Measurements from ENCODE around the gene NT5C3A.
A peak's percentile ranks its signal among the peaks of the same experiment; 100 is the strongest.
"Not testable (repeated sequence)": the region's sequence is repeated elsewhere in the genome, so short reads cannot be mapped to it uniquely, and the experiment has no call there.

NT5C3A gene

DNA sequence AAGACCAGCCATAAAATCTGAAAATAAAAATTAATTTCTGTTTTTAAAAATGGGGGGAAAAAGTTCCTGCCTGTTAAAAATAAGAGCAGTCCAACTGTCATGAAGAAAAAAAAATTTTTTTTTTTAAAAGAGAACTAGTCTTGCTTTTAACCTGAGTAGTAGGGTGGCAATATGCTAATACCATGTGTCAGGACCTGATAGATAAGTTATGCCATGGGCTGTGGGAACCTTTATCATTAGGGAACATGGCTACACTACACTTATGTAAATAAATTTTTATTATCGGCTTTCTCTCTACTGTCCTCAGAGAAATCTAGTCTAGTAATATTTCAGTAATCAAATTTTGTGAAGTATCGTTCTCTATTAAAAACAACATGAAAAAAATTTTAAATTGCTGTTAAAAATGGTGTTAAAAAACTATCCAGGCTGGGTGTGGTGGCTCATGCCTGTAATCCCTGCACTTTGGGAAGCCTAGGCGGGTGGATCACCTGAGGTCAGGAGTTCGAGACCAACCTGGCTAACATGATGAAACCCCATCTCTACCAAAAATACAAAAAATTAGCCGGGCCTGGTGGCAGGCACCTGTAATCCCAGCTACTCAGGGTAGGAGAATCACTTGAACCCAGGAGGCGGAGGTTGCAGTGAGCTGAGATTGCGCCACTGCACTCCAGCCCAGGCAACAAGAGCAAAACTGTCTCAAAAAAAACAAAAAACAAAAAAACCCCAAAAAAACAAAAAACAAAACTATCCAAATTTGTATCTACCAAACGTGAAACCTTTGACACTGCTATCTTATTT is 20.7 kb downstream of the NT5C3A start:
- DNase-seq (ENCODE audit: low read depth in 2 of 2), result no peak

DNA sequence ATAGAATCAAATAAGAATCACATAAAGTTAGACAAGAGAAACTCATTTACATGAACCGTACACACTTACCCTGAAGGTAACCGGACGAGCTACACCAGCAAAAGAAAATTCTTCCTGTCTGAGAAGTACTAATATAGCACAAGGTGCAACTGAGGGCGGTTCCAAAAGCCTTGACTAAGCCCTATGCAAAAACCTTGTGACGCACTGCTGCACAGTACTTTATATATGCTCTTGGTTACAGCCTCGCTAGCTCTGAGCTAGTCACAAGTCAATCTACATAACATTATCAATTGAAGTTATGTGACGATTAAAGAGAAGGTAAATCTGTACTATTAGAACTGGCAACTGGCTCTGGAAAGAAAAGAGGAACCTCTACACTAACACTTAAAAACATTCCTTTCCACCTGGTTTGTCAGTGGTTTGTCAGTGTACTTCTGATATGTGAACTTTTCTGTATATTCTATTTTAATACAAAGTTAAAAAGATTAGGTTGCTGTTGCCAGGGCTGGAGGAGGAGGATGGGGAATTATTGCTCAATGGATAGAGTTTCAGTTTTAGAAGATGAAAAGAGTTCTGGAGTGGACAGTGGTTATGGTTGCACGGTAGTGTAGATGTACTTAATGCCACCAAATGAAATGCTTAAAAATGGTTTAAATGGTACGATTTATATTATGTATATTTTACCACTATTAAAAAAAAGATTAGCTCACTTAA is 21.6 kb downstream of the NT5C3A start:
- DNase-seq (ENCODE audit: low read depth in 2 of 2), result peak in 1 of 2 donors; percentile 55

DNA sequence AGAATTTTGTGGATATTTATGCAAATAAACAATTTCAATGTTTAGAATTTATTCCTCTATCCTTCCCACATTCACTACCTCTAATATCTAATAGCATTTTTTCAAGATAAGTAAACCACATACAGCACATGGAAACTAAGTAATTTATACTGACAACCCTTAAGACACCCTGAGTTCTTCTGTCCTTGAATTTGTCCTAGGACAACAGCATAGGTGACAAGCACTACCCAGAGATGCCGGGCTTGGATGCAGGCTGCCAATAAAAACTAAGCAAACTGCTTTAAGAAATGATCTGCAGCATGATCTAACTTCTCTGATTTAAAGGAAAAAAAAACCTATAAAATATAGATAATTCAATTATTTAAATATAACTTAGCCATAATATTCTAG is 22.7 kb downstream of the NT5C3A start:
- no peak for DNase-seq (ENCODE audit: low read depth in 2 of 2)

DNA sequence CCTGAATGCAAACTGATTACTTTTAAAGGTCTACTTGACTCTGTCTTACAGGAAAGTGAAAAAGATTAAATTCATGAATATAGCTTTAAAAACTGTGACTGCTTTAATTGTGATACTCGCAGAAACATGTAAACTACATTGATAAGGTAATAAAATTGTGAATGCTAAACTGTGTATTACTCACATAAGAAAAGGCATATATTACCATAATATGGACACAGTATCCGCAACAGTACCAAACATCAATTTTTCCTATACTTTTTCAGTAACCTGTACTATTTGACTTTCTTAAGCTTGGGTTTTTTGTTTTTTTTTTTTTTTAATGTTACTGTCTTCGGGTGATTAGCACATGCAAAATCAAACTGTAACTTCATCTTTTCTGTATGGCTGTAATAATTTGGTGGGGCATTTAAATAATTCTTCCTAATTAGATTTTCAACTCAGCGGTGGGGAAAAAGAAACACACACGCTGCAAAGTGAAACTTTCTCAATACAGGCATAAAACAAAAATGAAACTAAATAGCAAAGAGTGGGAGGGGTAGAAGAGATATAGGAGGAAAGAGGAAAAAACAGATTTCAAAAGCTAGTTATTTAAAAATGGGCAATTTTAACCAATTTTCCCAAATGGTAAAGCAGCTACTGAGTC is 23.2 kb downstream of the NT5C3A start:
- no peak for DNase-seq (ENCODE audit: low read depth in 2 of 2)

DNA sequence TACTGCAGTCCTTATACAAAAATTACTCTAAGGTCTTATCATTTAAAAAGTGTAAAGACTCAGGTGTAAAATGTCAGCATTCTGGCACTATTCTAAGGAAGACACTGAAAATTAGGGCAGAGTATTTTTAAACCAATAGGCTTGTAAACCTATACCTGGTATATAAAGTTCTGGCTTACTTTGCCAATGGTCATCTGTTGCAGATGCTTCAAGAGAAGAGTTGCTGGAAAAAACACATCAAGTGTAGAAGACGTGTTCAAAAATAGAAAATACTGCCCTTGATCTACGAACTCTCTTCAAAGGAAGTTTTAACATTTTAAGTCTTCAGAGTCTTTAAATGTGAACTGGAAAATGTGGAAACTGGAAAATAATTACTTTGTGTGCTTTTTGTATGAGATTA is 23.9 kb downstream of the NT5C3A start:
- no peak for DNase-seq (ENCODE audit: low read depth in 2 of 2)

DNA sequence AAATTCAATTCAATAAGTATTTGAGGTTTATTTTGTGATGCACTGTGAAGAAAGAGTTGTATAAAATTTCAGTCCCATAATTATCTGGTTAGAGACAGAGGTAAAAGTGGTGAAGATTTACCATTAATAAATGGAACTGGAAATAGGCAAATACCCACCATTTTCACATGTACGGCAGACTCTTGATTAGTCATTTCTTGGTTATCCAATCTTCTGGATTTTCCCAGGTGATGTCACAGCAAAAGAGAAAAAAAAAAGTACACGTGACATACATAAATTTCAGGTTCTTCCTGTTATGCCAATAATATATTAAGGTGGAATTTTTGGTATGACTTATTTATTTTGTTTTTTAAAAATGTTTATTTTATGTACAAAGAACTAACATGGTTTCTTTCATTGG is 26.8 kb downstream of the NT5C3A start:
- DNase-seq (ENCODE audit: low read depth in 2 of 2), result no peak

DNA sequence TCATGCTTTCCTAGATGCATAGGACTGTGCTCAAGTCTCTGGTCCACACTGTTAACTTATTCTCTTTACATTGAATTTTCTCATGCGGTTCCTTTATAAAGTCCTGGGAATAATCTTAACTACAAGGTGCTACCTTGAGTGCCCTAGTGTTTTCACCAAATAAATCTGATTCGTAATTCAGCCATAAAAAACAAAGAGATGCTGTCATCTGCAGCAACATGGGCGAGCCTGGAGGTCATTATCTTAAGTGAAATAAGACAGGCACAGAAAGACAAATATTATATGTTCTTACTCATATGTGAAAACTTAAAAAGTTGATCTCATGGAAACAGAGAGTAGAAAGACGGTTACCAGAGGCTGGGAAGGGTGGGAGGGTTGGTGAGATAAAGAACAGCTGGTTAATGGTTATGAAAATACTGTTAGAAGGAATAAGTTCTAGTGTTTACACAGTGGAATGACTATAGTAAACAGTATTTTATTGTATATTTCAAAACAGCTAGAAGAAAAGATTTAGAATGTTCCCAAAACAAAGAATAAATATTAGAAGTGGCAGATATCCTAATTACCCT is 38.3 kb downstream of the NT5C3A start:
- DNase-seq (ENCODE audit: low read depth in 2 of 2), result no peak

DNA sequence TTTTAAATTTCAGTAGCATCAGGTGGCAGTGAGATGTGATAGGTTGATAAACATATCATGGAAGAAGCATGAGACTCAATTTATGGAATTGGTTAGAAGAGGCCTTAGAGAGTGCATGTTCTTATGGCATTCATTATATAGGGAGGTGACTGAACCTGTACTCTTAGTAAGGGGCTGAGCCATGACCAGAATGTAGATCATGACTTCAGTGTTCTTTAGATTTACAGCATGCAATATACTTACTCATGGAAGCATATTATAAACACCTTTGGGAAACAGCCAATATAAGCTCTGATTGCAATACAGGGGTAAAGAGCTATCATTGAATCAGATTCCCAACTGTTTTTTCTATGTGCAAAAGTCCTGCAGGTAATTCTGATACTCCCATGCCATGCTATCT is 50.2 kb downstream of the NT5C3A start:
- DNase-seq (ENCODE audit: low read depth in 2 of 2), result no peak

DNA sequence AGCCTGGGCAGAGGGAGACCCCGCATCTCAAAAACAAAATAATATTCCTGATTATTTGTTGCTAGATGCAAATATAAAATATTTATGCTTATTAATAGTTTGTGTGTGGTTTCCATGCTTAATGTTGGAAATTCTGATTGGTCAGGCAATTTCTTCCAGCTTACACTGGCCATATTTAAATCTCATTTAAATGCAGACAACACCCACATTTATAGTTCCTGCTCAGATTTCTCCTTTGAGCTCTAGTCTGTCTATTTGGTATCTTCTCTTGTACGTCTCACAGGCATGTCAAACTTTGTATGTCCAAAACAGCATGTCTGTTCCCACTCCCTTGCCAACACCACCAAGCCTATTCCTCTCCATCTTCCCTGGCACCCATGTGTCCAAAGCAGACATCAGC is 52.8 kb downstream of the NT5C3A start:
- DNase-seq (ENCODE audit: low read depth in 2 of 2), result no peak

DNA sequence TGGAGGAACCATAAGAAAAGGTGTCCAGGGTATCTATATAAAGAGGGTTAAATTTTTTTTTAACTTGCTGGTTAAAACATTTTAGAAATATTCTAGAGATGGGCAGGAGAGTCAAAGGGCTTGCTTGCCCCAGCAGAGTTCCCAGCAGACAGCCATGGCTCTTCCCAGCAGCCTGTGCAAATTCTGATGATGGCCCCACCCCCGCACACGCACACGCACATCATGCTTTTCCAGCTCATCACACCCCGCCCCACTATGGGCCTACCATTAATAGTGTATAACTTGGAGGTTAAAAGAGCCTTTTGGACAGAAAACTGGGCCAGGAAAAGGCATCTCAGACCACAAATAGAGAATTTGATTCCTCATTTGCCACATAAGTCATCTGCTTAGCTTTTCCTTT is 56.9 kb downstream of the NT5C3A start:
- DNase-seq (ENCODE audit: low read depth in 2 of 2), result not testable (repeated sequence)

DNA sequence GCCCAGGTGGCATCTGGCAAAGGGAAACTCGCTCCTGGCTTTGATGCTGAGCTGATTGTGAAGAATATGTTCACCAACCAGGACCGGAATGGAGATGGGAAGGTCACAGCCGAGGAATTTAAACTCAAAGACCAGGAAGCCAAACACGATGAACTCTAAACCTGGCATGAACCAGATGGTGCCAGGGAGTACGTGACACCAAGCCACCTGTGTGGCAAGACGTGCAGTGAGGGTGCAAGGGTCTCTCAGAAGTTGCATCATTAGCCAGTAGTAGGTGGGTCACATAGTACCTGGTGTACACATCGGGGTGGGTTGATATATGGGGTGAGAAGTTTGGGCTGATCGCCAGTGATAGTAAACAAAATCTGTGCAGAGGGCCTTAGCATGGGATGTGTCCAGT is 57.4 kb downstream of the NT5C3A start:
- DNase-seq (ENCODE audit: low read depth in 2 of 2), result not testable (repeated sequence)

DNA sequence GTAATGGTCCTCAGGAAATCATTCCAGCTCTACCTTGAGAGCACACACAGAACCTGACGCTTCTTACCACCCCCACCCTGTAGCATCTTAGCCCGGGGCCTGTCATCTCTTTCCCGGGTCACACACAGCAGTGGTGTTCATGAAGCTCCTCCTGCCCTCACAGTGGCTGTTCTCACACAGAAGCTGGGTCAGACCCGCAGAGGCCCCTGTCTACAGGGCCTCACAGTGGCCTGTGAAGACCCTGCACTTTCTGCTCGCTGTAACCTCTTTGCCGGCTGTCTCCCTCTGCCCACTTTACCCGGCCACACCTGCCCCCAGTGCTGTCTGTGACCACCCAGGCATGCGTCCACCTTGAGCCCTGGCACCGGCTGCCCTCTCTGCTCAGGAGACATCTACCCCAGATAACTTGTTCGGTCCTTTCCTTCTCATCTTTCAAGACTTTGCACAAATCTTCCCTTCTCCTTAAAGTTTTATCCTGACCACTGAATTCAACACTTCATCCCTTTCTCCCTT is 58.4 kb downstream of the NT5C3A start:
- not testable (repeated sequence) for DNase-seq (ENCODE audit: low read depth in 2 of 2)

DNA sequence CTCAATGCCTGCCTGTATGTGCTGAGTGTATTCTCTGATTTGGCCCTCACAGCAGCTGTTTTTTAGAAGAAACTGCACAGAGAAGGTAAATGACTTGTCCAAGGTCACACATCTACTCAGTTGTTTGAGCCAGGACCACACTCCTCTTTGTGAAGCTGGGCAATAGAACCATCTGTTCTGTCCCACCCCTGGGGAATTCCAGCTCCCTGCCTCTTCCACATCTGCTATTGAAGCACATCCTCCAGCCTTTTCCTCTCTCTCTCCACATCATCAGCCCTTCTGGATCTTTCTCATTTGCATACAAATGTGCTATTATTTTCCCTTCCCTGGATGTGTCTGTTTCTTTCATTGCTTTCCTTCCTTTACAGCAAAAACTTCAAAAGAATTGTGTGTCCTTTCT is 59.5 kb downstream of the NT5C3A start:
- not testable (repeated sequence) for DNase-seq (ENCODE audit: low read depth in 2 of 2)

DNA sequence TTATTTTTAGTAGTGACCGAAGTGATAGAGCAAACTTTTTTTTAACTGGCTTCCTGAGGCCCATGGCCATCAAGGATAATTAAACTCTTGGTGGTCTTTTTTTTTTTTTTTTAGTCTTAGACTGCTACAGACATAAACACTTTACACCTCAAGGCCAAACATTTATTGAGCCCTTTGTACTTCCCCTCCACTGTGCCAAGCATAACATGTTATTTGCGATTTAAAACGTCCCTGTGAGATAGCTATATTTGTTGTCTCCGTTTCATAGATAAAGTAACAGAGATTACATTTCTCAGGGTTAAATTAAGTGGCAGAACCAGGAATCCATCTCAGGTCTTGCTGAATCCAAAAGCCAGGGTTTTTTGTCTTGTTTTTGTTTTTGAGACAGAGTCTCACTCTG is 63.2 kb downstream of the NT5C3A start:
- DNase-seq (ENCODE audit: low read depth in 2 of 2), result not testable (repeated sequence)

DNA sequence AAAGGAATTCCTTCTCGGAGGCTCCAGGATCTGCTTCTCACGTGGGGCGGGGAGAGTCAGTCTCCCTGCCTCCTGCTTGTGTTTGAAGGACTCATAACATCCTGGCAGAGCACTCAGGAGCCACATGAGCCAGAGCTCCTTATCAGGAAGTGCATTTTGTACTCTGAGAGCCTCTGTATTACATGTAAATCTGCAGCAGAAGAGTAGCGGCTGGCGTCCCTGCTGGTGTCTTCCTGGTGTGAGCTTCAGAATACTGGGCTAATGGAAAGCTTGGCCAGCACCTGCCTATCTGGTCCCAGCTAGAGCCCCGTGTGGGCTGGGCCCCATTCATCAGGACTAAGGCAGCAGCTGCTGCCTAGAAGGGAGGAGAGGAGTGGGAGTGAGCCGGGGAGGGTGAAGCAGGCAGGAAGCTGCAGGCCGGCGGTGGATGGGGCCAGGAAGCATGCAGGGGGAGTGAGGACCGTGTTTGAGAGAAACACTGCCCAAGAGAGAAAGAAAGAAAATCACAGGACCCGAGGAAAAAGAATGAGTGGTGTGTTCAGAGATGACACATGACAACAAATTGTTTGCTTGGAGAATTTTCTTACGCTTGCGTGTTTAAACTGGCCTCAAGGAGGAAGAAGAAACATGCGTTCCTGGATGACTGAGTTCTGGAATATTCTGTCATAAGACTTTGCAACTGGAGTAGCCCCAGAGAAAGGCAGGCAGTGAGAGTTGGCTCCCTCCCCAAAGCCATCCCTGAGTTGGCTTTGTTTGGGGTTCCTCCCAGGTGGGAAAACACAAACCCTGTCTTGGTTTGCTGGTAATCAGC is 64.0 kb downstream of the NT5C3A start:
- DNase-seq (ENCODE audit: low read depth in 2 of 2), result not testable (repeated sequence)

DNA sequence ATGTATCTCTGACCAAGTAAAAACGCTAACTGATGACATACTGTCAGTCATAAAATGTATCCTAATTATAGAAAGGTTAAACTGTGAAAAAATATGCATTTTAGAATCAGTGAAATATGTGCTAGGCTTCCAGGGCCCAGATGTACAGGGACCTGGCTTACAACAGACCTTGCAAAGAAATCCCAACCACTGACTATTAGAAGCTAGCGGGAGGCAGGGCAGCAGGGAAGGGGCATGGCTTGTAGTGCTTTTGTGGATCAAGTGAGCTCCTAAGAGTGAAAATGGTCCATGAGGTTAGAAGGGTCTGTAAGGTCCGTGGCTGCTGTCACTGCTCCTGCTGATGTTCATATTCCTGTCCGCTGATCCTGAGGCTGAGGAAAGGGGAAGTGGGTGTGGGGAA is 64.6 kb downstream of the NT5C3A start:
- not testable (repeated sequence) for DNase-seq (ENCODE audit: low read depth in 2 of 2)

DNA sequence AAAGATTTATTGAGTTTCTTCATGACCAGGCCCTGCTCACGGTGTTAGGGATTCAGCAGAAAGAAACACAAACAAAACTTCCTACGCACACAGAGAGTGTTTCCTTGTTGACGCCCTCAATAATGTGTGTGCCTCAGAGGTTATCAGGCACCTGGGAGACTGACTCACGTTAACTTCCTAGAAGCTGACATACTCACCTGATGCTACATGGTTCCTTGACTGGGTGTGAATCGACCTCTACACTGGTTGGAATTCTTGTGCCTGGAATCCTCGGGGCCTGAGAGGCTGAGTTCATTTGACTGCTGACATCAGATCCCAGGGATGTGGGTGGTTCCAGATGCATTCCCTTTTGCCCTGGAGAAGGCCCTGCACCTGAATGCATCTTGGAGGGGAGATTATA is 69.8 kb downstream of the NT5C3A start:
- not testable (repeated sequence) for DNase-seq (ENCODE audit: low read depth in 2 of 2)

DNA sequence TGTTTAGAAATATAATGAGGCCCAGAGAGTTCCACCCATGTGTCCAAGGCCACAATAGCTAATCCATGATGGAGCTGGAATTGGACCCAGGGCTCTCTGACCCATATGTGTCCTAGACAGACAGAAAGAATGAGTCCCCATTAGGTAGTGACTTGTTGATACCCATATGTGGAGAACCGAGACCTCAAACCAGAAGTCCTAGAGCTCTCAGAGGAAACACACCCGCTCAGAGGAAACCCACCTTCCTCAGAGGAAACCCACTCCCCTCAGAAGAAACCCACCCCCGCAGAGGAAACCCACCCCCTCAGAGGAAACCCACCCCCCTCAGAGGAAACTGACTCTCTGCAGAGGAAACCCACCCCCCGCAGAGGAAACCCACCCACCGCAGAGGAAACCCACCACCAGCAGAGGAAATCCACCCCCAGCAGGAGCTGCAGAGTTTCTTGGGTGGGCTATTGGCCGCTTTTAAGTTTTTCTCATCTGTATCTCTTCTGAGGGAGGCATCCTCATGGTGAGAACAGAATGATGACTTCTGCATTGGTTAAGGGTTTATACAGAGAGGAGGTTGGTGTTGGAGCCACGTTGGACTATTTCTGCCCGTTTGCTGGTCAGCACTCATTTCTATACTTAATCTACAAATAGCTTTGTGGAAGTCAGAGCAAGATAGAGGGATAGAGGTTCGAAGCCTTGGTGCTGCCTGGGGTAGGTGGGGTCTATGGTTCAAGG is 70.4 kb downstream of the NT5C3A start:
- DNase-seq (ENCODE audit: low read depth in 2 of 2), result not testable (repeated sequence)

DNA sequence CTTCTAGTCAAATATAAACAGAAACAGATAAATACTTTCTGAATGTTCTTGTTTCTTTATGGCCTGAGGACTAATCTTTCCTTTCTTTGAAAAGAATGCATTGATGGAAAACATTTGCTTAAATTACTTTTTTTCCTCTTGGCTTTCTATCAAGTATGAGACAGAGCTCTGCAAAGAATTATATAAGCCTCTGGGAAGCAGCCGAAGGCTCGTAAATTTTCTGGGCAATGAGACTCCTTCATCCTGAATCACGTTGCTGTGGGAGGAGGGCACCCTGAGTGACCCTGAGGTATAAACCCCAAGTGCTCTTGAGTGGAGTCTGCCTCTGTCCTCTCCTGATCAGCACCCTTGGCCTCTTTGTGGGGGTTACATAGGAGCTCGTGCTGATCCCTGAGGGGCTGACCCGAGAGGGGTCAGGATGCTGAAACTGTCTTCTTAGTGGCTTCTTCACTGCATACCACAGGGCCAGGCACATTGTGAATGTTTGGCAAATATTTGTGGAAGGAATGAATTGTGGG is 71.4 kb downstream of the NT5C3A start:
- DNase-seq (ENCODE audit: low read depth in 2 of 2), result not testable (repeated sequence)

DNA sequence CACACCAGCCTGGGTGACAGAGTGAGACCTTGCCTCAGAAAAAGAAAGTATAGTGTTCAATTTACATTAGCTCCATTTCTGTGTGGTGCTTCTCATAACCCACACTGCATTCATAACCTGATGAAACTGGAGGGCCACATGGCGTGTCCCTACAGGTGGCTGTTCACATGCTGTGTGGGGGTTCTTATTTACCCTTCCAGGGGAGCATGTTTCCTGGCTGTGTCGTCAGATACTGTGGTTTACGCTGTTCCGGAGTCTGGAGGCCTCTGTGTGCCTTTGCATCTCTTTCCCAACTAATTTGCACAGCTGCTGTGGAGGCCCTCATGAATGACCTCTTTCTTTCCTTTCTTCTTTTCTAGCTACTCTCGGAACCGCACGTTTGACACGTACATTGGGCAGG is 74.4 kb downstream of the NT5C3A start:
- not testable (repeated sequence) for DNase-seq (ENCODE audit: low read depth in 2 of 2)
